Body of pancreas (tissue), 4 donors: ENCODE results near the gene PDHB.

ENCODE experiments used
- CTCF ChIP-seq, 7 experiments: fragments of 450-650 bp in 4 of 7; fragments of 200-600 bp in 3 of 7; sonication (generic) in 3 of 7; IDR thresholded peaks; one replicate each; pipeline ENCODE4 v1.5.1; 2016 to 2019; ENCODE audit warnings: antibody characterized with exemption in 7 of 7
- POLR2A ChIP-seq, 3 donors: fragments of 450-650 bp; IDR thresholded peaks; one replicate each; pipeline ENCODE4 v1.6.1; 2016; ENCODE audit warnings: antibody characterized with exemption in 3 of 3, mild to moderate bottlenecking in 2 of 3

DNA sequence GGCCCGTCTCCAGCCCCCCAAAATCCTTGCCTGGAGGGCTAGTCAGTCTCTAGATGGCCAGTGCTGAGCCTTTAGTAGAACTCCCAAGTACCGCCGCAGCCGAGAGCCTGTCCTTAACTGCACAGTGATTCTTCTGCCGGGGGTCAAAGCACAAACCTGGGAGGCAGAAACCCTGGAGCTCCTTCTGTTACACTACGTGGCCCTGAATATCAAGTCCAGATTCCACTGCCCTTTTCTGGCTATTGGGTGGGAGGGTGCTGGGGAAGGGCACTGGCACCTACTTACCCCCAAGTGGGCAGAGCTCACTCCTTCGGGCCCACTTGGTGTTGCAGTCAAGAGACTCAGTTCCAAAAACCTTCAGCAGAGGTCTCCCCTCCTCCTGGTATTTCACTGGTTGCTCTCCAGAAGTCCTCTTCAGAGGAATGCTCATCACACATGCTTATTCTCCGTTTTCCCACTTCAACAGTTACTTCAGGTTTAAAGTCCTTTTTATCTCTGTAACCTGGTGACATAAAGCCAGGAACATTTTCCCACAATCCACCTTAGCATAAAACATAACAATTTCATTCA lies 10.8 kb downstream of the PDHB start:
- TF ChIP-seq POLR2A (IDR thresholded peaks at IDR 0.05) (no peak), CTCF (IDR thresholded peaks at IDR 0.05) (peak in 2 of 7 experiments; percentile 19 to 32)
